8988T (cell line): ENCODE data around the gene PDE4C.
A peak's percentile ranks its signal among the peaks of the same experiment; 100 is the strongest.
"Not testable (repeated sequence)": the region's sequence is repeated elsewhere in the genome, so short reads cannot be mapped to it uniquely, and the experiment has no call there.

Source experiments
- DNase-seq: peaks from one replicate; pipeline ENCODE4 v3.0.0; 2011

Gene PDE4C

GRCh38 chr19:18221815-18222725 is 4.2 kb downstream of the PDE4C start:
- DNase-seq = no peak

GRCh38 chr19:18220632-18221275 is 5.5 kb downstream of the PDE4C start:
- DNase-seq = no peak

GRCh38 chr19:18219911-18220631 is 6.2 kb downstream of the PDE4C start:
- no peak for DNase-seq

- no peak for DNase-seq
These were observed 7.6 kb downstream of the PDE4C start for GRCh38 chr19:18218600-18218999.

DNA sequence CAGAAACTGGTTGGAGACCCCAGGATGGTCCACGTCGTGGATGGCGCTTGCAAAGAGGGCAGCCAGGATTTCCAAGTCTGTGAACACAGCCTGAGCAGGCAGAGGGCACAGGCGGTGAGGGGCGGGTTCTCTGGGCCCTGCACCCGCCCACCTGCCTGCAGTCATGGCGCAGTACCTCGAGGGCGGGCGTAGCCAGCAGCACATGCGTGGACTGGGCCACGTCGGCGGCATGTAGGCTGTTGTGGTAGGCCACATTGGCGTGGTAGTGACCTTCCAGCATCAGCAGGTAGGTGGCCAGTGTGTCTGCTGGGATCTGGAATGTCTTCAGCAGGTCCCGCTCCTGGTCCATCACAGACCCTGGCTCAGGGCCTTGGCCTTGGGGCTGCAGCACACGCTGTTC is 8.1 kb downstream of the PDE4C start:
- no peak for DNase-seq

- no peak for DNase-seq
These were observed 9.4 kb downstream of the PDE4C start for GRCh38 chr19:18216789-18217188.

DNA sequence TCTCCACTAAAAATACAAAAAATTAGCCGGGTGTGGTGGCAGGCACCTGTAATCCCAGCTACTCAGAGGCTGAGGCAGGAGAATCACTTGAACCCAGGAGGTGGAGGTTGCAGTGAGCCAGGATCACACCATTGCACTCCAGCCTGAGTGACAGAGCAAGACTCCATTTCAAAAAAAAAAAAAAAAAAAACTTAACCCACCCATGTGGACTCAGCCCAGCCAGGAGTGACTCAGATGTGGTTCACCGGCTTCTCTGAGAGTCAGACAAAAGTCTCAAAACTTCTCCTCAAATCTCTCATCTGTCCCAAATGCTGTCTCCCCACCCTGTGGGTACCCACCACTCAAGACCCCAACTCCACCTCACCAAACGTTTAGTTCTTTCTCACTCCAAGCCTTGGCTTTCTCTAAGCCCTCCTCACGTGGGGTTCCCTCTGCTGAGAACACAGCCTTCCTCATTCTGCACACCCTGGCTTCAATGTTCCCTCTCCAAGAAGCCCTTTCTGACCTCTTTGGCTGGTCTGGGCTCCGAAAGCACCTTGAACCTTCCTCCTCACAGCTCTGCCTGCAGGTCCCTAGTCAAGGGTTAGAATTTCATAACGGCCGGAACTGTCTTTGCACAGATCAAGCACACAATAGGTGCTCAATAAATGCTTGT is 11.3 kb downstream of the PDE4C start:
- no peak for DNase-seq

- DNase-seq = peak; percentile 6
These were observed 14.6 kb downstream of the PDE4C start for GRCh38 chr19:18211683-18212082.

- DNase-seq = not testable (repeated sequence)
These were observed 16.3 kb downstream of the PDE4C start for GRCh38 chr19:18209912-18210311.

- DNase-seq = no peak
These were observed 17.9 kb downstream of the PDE4C start for GRCh38 chr19:18208098-18208951.

GRCh38 chr19:18206018-18206417 is 20.2 kb downstream of the PDE4C start:
- DNase-seq = no peak

- no peak for DNase-seq
These were observed 20.9 kb downstream of the PDE4C start for GRCh38 chr19:18205200-18205892.

DNA sequence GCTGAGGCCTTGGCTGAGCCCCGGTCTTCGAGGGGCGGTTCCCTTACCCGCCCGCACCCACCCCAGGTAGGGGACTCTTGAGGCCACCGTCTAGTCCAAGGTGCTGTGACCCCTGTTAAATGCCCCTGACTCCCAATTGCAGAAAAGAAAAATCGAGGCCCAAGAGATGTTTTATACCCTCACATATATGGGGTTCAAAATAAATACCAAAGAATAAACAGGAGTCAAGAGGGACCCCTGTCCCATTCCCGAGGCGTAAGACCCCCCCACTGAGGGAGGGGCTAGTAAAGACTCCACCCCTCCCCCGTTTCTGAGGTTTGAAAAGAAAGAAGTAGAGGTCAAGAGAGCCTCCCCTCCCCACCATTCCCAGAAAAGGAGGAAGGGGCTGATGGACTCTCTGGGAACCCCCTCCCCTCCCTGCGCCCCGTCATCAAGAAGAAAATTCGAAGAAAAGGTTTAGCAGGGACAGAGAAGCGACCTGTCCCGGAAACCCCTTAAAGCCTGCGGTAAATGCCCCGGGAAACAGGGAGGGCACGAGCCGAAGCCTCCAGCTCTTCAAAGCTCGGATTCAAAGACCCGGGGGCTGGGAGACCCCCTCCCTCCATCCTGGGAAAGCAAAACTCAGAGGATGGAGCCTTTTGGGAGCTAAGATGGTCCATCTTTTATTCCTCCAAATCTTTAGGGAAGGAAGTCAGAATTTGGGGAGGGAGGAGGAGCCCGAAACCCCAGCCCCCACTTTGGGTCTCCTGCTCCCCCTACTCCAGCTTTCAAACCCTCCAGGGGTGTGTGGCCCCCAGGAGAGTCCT is 21.6 kb downstream of the PDE4C start:
- no peak for DNase-seq

DNA sequence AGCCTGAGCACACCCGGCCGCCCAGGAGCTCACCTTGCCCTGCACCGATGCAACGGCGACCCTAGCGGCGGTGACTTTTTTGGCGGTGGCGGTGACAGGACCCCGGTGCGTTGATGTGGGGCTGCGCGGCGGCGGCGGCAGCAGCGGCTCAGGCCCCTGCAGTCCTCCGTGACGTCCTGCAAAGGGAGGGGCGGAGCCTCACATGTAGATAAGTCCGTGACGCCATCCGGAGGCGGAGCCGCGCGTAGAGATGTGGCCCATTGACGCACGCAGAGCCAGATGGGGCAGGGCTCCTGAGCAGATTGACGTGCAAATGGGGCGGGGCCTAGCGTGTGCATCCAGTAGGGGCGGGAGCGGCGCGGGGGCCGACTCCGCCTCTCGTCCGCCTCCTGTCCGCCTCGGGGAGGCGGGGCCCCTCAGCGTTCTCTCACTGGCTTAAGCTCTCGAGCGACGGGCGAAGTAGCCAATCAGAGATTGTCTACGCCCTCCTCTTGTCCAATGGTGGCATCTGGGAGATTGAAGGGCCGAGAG is 22.3 kb downstream of the PDE4C start, which contains the start of gene RAB3A:
RAB3A (minus strand) TSS at position 180 of the 531 bp plus-strand sequence. CDS start 1,302 bp downstream, outside the sequence.
- DNase-seq = peak; percentile 90

GRCh38 chr19:18203408-18203862 is 22.8 kb downstream of the PDE4C start:
- no peak for DNase-seq

DNA sequence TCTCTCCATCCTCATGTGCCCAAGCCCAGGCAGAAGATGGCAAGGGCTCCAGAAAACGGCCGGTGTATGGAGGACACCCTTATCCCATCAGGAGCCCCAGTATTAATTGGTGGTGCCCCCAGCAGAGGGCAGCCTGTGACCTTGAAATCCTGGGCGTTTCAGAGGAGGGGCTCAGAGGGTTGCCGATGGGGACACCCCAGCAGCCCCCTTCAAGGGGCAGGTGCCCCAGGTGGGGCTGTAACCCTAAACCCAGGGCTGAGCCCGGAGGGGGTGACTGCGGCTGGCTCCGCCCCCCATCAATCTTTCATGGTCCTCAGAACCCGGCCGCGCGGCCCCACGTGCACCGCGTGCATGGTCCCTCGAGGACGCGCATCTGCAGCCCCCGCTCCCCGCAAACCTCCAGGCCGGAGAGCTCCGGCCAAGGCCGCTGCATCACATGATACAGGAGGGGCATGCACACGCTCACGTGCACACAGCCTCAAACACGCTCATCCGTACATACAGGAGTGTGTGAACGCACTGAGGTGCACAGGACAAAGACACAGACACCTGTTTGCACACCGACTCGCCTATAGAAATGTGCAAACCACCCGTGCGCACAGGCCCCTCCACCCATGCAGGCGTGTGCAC is 23.3 kb downstream of the PDE4C start:
- no peak for DNase-seq

DNA sequence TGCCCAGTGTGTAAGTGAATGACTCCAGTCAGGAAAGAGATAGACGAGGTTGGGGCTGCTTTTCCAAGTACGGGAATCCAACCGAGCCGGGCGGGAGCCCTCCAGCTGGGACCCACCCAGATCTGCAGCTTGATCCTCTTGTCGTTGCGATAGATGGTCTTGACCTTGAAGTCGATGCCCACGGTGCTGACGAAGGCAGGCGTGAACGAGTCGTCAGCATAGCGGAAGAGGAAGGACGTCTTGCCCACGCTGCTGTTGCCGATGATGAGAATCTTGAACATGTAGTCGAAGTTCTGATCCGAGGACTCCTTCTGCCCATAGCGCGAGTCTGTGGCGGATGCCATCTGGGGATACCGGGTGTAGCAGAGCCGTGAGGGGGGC is 23.9 kb downstream of the PDE4C start:
- no peak for DNase-seq

DNA sequence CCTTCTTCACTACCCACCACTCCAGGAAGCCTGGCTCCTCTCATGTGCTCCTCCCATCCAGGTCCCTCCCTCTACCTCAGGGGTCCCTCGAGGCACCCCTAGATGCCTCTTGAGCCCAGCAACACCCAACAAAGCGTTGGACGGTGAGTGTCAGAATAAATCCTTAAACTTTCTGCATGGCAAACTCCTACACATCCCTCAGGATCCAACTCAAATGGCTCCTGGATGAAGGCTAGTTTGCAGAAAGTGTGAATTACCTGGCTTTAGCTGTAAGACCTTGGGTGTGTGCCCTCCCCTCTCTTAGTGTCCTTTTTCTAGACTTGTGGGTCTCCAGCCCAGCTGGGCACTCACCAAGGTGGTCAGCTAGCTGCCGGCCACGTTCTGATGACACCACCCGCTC is 27.9 kb downstream of the PDE4C start:
- DNase-seq = no peak

DNA sequence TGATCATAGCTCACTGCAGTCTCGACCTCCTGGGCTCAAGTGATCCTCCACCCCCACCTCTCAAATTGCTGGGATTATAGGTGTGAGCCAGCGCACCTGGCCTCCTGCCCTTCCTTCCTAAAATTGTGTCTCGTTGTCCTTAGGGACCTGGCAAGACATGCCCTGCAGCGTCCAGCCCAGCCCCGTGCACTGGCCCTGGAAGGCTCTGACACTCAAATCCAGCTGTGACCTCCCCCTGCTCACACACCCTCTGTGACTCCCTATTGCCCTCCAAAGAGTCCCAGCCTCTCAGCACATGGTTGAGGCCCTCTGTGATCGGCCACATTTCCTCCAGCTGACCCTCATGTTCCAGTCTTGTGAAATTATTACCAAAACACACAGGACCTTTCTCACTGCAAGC is 28.3 kb downstream of the PDE4C start:
- no peak for DNase-seq

- no peak for DNase-seq
These were observed 28.9 kb downstream of the PDE4C start for GRCh38 chr19:18197306-18197705.
